Astrocyte of the cerebellum (primary cell): ENCODE measurements around the gene HOXD13.

Source experiments
- DNase-seq: peaks from one replicate; pipeline ENCODE4 v3.0.0-alpha.2; 2011; ENCODE audit warnings: low read depth
- H3K4me3 ChIP-seq: 2 replicates; pipeline ENCODE4 v1.5.1; 2011; ENCODE audit warnings: mild to moderate bottlenecking, low read depth, low read length, moderate library complexity
- in situ Hi-C: cut with HindIII; loops from 2 replicates; pipeline ENCODE4 v1.10.0; 2017; ENCODE audit warnings: low sequenced_read_pairs
- TF ChIP-seq, protein P1 (sequence below): IDR thresholded peaks from 2 replicates; pipeline ENCODE4 v1.5.1; 2012; ENCODE audit warnings: low read length, low read depth, moderate library complexity, mild to moderate bottlenecking; ENCODE audit errors: missing control alignments

The HOXD13 gene

DNA sequence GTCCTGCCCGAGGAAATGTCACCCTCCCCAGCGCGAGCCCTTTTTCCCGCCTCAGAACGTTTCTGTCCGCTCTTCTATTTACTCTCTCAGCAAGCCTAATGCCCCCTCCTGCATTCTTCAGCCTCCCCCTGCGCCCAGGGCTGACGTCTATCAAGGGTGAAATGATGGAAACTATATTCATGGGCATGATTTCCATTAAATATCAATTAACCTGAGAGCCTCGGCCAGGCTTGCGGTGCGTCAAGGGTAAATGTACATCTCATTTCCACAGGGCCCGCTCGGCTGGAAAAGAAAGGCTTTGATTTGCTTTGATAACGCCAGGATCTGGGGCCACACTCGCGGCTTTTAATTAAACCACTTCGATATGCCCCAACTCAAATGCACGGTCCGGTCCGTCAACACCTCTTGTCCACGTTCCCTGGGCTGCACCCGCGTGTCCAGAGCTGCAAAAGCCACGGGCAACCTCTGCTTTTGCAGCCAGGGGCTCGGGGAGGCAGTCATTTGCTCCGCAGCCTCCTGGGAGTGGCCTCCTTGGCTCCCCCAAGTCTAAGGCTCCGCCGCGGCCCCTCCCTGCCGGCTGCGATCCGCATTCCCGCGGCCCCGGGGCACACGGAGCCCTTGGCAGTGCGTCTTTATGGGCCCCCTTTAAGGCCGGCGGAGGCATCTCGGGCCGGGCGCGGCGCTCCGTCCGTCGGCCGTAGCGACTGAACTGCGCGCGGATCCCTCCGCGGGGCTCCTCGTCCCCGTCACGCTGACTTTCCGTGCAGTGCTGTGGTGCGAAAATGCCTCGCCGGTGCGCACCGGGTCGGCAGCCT, 36.7 kb downstream of the HOXD13 start, which contains the start of gene HOXD8:
HOXD8 (plus strand) TSS at position 724 of the 815 bp plus-strand sequence. CDS start 662 bp downstream, outside the sequence.
- TF ChIP-seq, protein P1, sequence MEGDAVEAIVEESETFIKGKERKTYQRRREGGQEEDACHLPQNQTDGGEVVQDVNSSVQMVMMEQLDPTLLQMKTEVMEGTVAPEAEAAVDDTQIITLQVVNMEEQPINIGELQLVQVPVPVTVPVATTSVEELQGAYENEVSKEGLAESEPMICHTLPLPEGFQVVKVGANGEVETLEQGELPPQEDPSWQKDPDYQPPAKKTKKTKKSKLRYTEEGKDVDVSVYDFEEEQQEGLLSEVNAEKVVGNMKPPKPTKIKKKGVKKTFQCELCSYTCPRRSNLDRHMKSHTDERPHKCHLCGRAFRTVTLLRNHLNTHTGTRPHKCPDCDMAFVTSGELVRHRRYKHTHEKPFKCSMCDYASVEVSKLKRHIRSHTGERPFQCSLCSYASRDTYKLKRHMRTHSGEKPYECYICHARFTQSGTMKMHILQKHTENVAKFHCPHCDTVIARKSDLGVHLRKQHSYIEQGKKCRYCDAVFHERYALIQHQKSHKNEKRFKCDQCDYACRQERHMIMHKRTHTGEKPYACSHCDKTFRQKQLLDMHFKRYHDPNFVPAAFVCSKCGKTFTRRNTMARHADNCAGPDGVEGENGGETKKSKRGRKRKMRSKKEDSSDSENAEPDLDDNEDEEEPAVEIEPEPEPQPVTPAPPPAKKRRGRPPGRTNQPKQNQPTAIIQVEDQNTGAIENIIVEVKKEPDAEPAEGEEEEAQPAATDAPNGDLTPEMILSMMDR: no peak
- no peak within 1 kb of the TSS for H3K4me3 ChIP-seq
- in situ Hi-C loops: no loop called here
- DNase-seq: no peak

DNA sequence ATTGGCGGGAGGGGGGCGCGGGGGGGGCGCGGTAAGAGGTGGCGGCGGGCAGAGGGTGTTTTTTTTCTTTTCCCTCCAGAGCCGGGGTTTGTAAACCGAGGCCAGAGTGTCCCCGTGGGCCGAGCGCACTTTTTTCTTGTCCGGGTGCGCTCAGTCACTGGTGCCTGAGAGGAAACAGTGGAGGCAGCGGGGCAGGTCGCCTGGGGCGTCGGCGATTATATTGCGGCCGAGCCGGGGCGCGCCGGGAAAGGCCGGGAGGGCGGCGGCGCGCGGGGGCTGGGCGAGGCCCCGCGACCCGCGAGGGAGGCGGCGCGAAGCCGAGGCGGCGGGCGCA, 37.3 kb downstream of the HOXD13 start:
- in situ Hi-C loops: loop anchor here (10.0 kb wide), 1 partner anchor 505 kb away; no protein-coding TSS in a partner anchor
- TF ChIP-seq, protein P1: no peak
- no peak overlapping the region for H3K4me3 ChIP-seq
- DNase-seq: no peak

DNA sequence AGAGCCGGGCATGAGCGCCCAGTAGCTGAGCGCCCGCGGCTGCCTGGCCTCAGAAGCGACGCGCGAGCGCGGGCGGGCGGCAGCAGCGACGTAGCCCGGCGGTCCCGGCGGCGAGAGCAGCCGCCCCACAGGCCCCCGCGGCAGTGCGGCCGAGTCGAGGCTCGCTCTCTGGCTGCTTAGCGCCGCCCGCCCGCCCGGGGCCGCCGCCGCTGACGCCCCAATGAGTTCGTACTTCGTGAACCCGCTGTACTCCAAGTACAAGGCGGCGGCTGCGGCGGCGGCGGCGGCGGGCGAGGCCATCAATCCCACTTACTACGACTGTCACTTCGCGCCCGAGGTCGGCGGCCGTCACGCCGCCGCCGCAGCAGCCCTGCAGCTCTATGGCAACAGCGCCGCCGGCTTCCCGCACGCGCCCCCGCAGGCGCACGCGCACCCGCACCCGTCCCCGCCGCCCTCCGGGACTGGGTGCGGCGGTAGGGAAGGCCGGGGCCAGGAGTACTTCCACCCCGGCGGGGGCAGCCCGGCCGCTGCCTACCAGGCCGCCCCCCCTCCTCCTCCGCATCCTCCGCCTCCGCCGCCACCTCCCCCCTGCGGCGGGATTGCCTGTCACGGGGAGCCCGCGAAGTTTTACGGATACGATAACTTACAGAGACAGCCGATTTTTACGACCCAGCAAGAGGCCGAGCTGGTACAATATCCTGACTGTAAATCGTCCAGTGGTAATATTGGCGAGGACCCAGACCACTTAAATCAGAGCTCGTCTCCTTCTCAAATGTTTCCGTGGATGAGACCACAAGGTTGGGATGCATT, 37.8 kb downstream of the HOXD13 start:
- no peak overlapping the region for H3K4me3 ChIP-seq

DNA sequence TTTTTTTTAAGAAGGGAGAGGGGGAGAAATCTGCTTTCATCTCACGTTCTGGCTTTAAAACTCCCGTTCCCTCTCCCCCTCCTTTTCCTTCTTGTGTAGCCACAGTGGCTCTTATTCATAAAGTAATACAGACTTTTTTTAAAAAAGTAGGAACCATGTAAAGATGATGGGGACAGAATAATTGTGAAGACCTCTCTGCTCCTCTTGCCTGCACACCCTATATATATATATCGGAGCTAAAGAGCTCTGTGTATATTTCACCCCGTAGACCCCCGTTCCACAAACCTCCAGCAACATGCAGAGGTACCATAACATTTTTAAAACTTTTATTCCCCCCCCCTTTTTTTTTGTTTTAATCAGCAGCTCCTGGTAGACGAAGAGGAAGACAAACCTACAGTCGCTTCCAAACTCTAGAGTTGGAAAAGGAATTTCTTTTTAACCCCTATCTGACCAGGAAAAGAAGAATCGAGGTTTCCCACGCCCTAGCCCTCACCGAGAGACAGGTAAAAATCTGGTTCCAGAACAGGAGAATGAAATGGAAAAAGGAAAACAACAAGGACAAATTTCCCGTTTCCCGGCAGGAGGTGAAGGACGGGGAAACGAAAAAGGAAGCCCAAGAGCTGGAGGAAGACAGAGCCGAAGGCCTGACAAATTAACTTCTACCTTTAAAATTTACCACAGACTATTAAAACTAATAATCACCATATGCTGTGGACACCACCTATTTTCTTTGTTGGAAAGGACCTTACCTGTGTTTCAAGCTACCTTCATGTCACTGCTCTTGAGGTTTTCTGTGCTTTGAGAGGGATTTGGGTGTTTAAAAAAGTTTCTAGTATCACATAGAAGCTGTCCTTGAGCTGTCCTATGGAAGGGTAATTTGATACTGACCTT, 38.7 kb downstream of the HOXD13 start:
- in situ Hi-C loops: loop anchor here (10.0 kb wide), 1 partner anchor 504 kb away; no protein-coding TSS in a partner anchor
- TF ChIP-seq, protein P1: no peak
- no peak for DNase-seq
- H3K4me3 ChIP-seq: no peak overlapping the region

More for the DNA sequence above, 37.8 kb downstream of the HOXD13 start:
- DNase-seq: no peak
- in situ Hi-C loops: loop anchor here (10.0 kb wide), 1 partner anchor 504 kb away; no protein-coding TSS in a partner anchor
- TF ChIP-seq, protein P1: no peak

DNA sequence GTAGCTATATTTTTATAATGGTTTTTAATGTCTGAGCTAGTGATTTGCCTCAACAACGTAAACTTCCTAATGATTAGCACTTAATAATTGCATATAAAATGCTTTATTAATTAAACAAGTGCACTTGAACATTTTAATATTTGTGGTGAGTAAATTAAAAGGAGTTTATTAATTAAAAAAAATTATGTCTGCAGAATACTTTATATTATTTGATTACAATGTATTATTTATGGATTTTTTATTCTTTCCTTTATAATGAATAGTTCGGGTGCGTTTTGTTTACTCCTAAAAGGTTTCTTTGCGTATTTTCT, 39.3 kb downstream of the HOXD13 start:
- no peak for DNase-seq
- in situ Hi-C loops: loop anchor here (10.0 kb wide), 1 partner anchor 503 kb away; no protein-coding TSS in a partner anchor
- TF ChIP-seq, protein P1: no peak
- H3K4me3 ChIP-seq: no peak overlapping the region
